Esophagus muscularis mucosa (tissue), 3 donors: ENCODE results near the gene PRKAR1B.

ENCODE experiments used
- EP300 ChIP-seq: sonication (generic); formaldehyde crosslinking; IDR thresholded peaks from one replicate; pipeline ENCODE4 v1.6.1; 2017; ENCODE audit warnings: antibody characterized with exemption
- POLR2AphosphoS5 ChIP-seq, 2 donors: sonication (generic); formaldehyde crosslinking; IDR thresholded peaks; one replicate each; pipeline ENCODE4 v1.6.1; 2017; ENCODE audit warnings: antibody characterized with exemption in 2 of 2

DNA sequence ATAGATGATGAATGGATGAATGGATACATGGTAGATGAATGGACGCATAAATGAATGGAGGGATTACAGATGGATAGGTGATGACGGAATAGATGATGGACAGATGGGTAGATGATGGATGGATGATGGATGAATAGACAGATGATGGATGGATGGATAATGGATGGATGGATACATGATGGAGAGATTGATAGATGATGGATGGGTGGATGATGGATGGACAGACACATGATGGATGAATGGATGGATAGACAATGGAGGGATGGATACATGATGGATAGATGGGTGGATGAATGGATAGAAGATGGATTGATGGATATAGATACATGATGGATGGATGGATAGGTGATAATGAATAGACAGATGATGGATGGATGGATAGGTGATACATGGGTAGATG is 198.6 kb downstream of the PRKAR1B start:
- TF ChIP-seq POLR2AphosphoS5 (IDR thresholded peaks at IDR 0.05) (peak in 1 of 2 donors; percentile 40), EP300 (no peak)
